Measurements from ENCODE around the gene NUDT2.
A peak's percentile ranks its signal among the peaks of the same experiment; 100 is the strongest.

NUDT2 gene

DNA sequence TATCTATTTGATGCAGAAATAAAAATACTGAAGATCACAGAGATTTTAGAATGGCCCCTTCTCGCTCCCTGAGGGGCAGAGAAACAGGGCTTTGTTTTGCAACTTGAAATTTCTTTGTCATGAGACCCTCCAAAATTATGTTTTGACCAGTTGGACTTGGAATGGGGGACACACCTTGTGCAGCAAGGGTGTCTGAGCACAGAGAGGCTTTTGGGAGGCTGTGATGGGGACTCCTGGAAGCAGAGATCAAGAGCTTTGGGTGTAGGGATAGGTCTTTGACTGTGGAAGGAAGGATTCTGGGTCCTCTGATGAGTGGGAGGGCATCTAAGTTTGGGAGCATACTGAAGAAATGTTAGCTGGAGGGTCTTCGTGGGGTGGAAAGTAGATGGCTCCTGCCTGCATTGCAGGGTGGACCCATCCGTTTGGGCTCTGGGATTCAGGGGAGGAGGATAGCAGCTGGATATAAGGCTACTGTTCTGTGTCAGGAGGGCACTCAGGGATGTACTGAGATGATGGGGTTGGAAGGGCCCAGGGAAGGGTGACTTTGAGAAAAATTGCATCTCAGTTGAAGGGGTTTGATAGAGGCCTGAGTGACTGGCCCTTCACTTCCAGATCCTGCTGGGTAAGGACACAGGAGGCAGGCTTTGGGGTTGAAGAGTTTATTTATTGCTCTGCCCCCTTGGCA lies 49.1 kb downstream of the NUDT2 start:
- Histone ChIP-seq H3K4me1 (ENCODE audit: control insufficient read depth, insufficient read depth, low read length) (peaks cover 24% of the 10 kb centered on the region), H3K9me3 (ENCODE audit: control insufficient read depth, insufficient read depth, low read length) (no peaks in the 10 kb centered on the region), H3K9ac (ENCODE audit: low read depth, low read length) (no peak overlapping the region), H3K36me3 (ENCODE audit: control insufficient read depth, insufficient read depth, low read length) (no peaks in the 10 kb centered on the region), H3K4me3 (ENCODE audit: low read depth, low read length) (no peak overlapping the region), H3K27ac (ENCODE audit: low read depth, low read length) (no peak overlapping the region), H3K27me3 (ENCODE audit: control insufficient read depth, insufficient read depth, low read length) (peaks cover 40% of the 10 kb centered on the region)

DNA sequence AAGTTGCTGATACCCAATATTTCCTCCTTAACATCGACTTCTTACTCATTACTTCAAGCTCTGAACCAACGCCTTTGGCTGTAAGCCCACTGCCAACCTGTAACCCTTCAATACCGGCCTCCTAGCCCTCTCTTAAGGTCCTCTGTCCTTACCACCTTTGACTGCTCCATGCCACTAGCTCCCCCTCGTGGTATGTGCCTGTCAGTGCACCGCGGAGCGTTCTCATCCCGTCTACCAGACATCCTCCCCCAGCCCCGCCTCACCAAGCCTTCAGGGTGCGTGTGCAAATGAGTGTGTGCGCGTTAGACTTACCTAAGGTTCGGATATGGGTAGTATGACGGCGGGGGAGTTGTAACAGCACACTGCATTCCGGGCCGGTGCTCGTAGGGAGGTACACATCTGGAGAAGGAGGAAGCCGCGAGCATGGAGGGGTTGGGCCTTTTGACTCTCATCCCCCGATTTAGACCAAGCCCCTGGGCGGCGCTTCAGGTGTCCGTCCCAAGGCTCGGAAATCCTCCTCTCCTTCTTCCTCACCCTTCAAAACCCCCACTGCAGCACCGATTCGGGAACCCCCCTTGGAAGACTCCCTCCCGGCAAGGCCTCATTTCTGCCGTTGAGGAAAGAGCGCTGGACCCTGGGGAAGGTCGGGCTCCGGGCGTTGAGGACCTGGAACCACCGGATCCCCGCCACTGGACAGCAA lies 50.1 kb downstream of the NUDT2 start:
- Histone ChIP-seq H3K9ac (ENCODE audit: low read depth, low read length) (no peak overlapping the region), H3K4me3 (ENCODE audit: low read depth, low read length) (peak overlapping the region; percentile 82), H3K9me3 (ENCODE audit: control insufficient read depth, insufficient read depth, low read length) (no peaks in the 10 kb centered on the region), H3K36me3 (ENCODE audit: control insufficient read depth, insufficient read depth, low read length) (no peaks in the 10 kb centered on the region), H3K27me3 (ENCODE audit: control insufficient read depth, insufficient read depth, low read length) (peaks cover 40% of the 10 kb centered on the region), H3K27ac (ENCODE audit: low read depth, low read length) (no peak overlapping the region), H3K4me1 (ENCODE audit: control insufficient read depth, insufficient read depth, low read length) (peaks cover 24% of the 10 kb centered on the region)

DNA sequence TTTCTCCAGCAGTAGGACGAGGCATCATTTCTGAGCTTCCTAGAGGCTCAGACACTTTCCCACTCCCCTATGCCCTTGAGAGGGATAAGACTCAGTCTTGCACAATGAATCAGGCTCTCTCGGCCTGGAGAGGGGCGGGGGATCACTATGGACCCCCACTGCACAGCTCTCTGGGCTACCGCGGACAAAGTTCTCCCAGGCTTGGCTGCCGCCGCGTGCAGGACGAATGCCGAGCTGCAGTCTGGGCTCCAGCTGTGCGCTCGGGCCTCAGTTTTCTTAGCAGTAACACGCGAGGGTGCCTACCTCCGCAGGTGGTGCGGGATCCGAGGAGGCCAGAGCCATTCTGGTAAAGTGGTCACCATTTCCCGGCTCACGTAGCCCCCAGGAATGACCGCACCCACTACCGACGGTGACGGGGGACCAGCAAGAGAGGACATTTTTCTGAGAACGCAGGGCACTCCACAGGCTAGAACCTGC lies 50.7 kb downstream of the NUDT2 start:
- no peak overlapping the region for H3K9ac ChIP-seq (ENCODE audit: low read depth, low read length)
- H3K4me3 ChIP-seq (ENCODE audit: low read depth, low read length), result peak overlapping the region; percentile 82
- H3K4me1 ChIP-seq (ENCODE audit: control insufficient read depth, insufficient read depth, low read length), result peaks cover 20% of the 10 kb centered on the region
- peaks cover 40% of the 10 kb centered on the region for H3K27me3 ChIP-seq (ENCODE audit: control insufficient read depth, insufficient read depth, low read length)
- no peaks in the 10 kb centered on the region for H3K9me3 ChIP-seq (ENCODE audit: control insufficient read depth, insufficient read depth, low read length)
- no peaks in the 10 kb centered on the region for H3K36me3 ChIP-seq (ENCODE audit: control insufficient read depth, insufficient read depth, low read length)
- H3K27ac ChIP-seq (ENCODE audit: low read depth, low read length), result no peak overlapping the region

DNA sequence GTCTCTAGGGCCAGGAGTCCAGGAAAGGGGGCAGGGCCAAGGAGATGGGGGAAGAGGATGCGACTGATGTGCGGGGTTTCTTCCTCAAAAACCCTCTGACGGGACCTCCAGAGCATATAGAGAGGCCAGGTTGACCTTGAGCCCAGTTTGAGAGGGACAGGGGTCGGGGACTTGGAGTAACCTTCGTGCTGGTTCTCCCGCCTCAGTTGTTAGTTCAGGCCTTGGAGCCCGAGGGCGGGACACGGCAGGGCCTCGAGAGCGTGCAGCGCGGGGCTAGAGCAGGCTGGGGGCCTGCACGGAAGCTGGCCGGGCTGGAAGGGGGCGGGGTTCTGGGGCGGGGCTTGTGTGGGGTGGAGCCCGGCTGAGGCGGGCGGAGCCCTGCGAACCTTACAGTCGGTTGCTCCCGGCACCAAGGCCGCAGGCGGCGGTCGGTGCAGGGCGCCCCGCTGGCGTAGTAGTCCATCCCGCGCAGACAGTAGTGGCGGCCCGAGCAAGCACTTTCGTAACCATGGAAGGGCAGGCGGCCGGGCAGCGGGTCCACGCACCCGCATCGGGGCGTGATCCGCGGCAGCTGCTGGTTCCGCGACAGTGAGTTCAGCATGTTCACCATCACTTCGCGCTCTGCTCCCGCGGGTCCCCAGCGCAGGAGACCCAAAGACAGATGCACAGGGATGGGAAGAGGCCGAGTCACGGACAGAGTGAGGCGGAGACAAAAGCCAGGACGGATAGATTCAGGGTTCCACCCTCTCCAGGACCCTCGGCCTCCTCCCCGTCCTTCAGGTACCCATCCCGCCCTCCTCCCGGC lies 51.3 kb downstream of the NUDT2 start:
- no peaks in the 10 kb centered on the region for H3K36me3 ChIP-seq (ENCODE audit: control insufficient read depth, insufficient read depth, low read length)
- H3K9me3 ChIP-seq (ENCODE audit: control insufficient read depth, insufficient read depth, low read length), result no peaks in the 10 kb centered on the region
- 0 out of 2 replicates have a peak overlapping the region, but pooled peaks have one; percentile 18 for H3K9ac ChIP-seq (ENCODE audit: low read depth, low read length)
- no peak overlapping the region for H3K27ac ChIP-seq (ENCODE audit: low read depth, low read length)
- peaks cover 35% of the 10 kb centered on the region for H3K27me3 ChIP-seq (ENCODE audit: control insufficient read depth, insufficient read depth, low read length)
- peaks cover 15% of the 10 kb centered on the region; the same call in 1 of the 2 replicates for H3K4me1 ChIP-seq (ENCODE audit: control insufficient read depth, insufficient read depth, low read length)
- peak overlapping the region; percentile 82 for H3K4me3 ChIP-seq (ENCODE audit: low read depth, low read length)

DNA sequence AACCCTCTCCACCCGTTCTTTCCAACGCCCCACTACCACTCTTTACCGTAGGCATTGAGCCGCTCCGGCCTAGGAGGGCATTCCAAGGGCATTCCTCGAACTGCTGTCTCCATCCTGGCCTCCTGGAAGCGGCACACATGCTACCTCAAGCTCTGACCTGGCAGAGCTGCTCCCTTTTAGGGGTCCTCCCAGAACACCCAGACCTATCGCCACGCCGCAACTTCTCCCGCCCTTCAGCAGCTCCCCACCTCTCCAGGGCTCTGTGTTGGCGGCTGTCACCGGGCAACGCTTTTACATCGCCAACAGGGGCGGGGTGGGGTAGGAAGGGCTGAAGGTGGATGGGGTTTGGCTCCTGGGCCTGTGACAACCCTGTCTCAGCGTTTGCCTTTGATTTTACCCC lies 52.0 kb downstream of the NUDT2 start:
- H3K4me1 ChIP-seq (ENCODE audit: control insufficient read depth, insufficient read depth, low read length), result peaks cover 11% of the 10 kb centered on the region; the same call in 1 of the 2 replicates
- H3K36me3 ChIP-seq (ENCODE audit: control insufficient read depth, insufficient read depth, low read length), result no peaks in the 10 kb centered on the region
- peaks cover 32% of the 10 kb centered on the region for H3K27me3 ChIP-seq (ENCODE audit: control insufficient read depth, insufficient read depth, low read length)
- no peaks in the 10 kb centered on the region for H3K9me3 ChIP-seq (ENCODE audit: control insufficient read depth, insufficient read depth, low read length)
- H3K9ac ChIP-seq (ENCODE audit: low read depth, low read length), result 0 out of 2 replicates have a peak overlapping the region, but pooled peaks have one; percentile 18
- peak overlapping the region; percentile 82 for H3K4me3 ChIP-seq (ENCODE audit: low read depth, low read length)
- no peak overlapping the region for H3K27ac ChIP-seq (ENCODE audit: low read depth, low read length)

DNA sequence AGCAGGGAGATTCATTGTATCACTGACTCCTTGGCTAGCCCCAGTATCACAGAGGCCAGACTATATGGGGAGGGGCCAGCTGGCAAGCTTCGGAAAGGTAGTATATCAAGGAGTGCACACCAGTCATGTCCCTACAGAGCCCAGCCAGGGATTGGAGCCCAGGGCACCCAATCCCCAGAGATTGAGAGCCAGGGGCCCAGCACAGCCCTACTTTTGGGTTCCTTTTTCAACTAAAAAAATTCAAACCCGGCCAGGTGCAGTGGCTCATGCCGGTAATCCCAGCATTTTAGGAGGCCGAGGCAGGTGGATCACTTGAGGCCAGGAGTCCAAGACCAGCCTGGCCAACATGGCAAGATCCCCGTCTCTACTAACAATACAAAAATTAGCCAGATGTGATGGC lies 52.7 kb downstream of the NUDT2 start:
- Histone ChIP-seq H3K4me1 (ENCODE audit: control insufficient read depth, insufficient read depth, low read length) (peaks cover 11% of the 10 kb centered on the region; the same call in 1 of the 2 replicates), H3K36me3 (ENCODE audit: control insufficient read depth, insufficient read depth, low read length) (no peaks in the 10 kb centered on the region), H3K27me3 (ENCODE audit: control insufficient read depth, insufficient read depth, low read length) (peaks cover 32% of the 10 kb centered on the region), H3K4me3 (ENCODE audit: low read depth, low read length) (no peak overlapping the region), H3K27ac (ENCODE audit: low read depth, low read length) (no peak overlapping the region), H3K9me3 (ENCODE audit: control insufficient read depth, insufficient read depth, low read length) (no peaks in the 10 kb centered on the region), H3K9ac (ENCODE audit: low read depth, low read length) (no peak overlapping the region)

DNA sequence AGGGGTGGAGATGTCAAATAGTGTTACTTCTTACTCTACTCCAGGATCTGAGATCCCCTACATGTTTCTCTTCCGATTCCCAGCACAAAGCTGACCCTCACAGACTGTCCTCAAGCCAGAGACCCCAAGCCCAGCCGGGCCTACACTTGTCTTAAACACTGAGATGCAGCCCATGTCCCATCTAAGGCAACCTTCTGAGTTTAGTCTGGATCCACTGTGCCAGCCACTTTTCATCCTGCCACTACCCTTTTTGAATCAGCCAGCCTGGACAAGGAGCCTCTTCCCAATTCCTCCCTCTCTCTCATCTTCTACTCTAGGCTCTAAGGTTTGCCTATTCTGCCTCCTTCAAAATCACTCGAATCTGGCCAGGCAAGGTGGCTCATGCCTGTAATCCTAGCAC lies 53.5 kb downstream of the NUDT2 start:
- H3K4me1 ChIP-seq (ENCODE audit: control insufficient read depth, insufficient read depth, low read length), result peaks cover 11% of the 10 kb centered on the region; the same call in 1 of the 2 replicates
- H3K9ac ChIP-seq (ENCODE audit: low read depth, low read length), result no peak overlapping the region
- peaks cover 32% of the 10 kb centered on the region for H3K27me3 ChIP-seq (ENCODE audit: control insufficient read depth, insufficient read depth, low read length)
- H3K27ac ChIP-seq (ENCODE audit: low read depth, low read length), result no peak overlapping the region
- H3K4me3 ChIP-seq (ENCODE audit: low read depth, low read length), result no peak overlapping the region
- no peaks in the 10 kb centered on the region for H3K36me3 ChIP-seq (ENCODE audit: control insufficient read depth, insufficient read depth, low read length)
- no peaks in the 10 kb centered on the region for H3K9me3 ChIP-seq (ENCODE audit: control insufficient read depth, insufficient read depth, low read length)

DNA sequence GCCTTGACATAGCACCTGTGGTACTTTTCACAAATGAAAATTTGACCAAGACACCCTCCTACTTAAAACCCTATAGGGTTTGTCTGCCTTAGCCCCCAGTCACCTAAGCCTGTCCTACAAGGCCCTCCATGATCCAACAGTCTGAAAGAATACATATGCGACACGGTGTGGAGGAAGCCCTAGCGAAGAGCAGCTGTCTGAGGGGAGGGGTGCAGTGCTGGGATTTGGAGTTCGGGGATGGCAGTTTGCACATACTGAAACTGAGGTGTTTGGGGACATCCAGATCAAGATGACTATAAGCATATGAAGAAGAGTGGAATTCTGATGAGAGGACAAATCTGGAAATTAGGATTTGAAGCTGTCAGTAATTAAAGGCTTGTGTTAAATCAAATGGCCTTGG lies 54.5 kb downstream of the NUDT2 start:
- no peak overlapping the region for H3K4me3 ChIP-seq (ENCODE audit: low read depth, low read length)
- no peaks in the 10 kb centered on the region for H3K9me3 ChIP-seq (ENCODE audit: control insufficient read depth, insufficient read depth, low read length)
- H3K9ac ChIP-seq (ENCODE audit: low read depth, low read length), result no peak overlapping the region
- H3K36me3 ChIP-seq (ENCODE audit: control insufficient read depth, insufficient read depth, low read length), result no peaks in the 10 kb centered on the region
- H3K27me3 ChIP-seq (ENCODE audit: control insufficient read depth, insufficient read depth, low read length), result peaks cover 32% of the 10 kb centered on the region
- H3K27ac ChIP-seq (ENCODE audit: low read depth, low read length), result no peak overlapping the region
- H3K4me1 ChIP-seq (ENCODE audit: control insufficient read depth, insufficient read depth, low read length), result peaks cover 11% of the 10 kb centered on the region; the same call in 1 of the 2 replicates

DNA sequence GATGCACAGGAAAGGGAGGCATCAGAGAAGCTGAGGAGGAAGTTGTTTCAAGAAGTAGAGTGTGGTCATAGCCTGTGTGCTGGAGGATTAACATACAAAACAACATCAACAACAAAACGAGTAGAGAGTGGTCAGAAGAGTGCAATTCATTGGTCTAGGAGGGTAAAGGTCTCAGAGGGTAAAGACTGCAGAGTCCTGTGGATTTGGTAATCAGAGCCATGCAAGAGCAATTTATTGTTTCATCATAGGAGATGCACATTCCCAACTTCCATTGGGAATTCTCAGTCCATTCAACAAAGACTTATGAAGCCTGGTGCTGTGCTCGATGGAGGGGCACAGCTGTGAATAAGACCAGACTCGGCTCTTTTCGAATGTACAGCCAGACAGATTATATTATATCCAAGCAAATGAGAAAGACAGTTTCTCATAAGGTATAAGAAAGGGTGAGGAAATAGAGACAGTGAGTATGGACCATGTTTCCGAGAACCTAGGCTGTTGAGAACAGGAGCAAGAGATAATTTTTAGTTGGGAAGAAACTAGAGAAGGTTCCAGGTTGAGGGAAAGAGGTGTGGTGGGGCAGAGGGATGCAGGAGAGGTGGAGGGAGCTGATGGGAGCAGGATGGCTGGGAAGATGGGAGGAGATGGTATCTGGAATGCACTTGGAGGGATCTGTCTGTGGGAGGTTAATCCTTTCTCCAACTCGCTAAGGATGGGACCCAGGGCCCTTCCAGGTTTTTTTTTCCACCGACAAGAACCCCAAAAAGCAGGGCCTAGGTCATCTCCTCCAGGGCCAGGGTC lies 55.2 kb downstream of the NUDT2 start:
- Histone ChIP-seq H3K9ac (ENCODE audit: low read depth, low read length) (no peak overlapping the region), H3K27ac (ENCODE audit: low read depth, low read length) (no peak overlapping the region), H3K9me3 (ENCODE audit: control insufficient read depth, insufficient read depth, low read length) (no peaks in the 10 kb centered on the region), H3K36me3 (ENCODE audit: control insufficient read depth, insufficient read depth, low read length) (no peaks in the 10 kb centered on the region), H3K27me3 (ENCODE audit: control insufficient read depth, insufficient read depth, low read length) (peaks cover 32% of the 10 kb centered on the region), H3K4me1 (ENCODE audit: control insufficient read depth, insufficient read depth, low read length) (peaks cover 11% of the 10 kb centered on the region; the same call in 1 of the 2 replicates), H3K4me3 (ENCODE audit: low read depth, low read length) (no peak overlapping the region)

DNA sequence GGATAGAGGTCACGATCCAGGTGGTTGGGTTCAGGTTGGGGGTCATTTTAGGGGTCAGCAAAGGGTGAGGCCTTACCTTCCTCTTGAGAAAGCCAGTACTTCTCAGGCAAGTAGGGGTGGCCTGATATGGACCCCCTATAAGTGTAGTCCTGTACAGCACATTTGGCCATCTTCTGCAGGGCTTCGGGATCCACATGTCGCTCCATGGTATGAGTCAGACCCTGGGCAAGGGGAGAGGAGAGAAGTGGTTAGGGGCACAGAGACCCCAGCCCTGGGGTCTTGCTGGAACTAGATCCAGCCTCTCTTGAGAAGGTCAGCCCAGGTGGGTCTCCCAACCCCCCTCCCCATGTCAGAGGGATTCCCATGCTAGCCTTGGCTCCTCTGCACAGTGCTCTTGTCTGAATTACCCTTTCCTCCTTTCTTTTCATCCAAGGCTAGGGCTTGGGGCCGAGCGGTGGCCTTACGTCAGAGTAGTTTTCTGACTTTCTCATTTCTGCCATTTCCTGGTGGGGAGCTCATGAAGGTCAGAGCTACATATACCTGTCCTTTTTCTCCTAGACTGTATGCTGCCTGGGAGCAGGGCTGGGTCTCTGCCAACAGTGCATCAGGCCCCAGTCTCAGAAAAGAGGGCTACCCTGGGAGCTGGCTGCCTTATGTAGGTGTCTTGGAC lies 56.3 kb downstream of the NUDT2 start:
- no peak overlapping the region for H3K4me3 ChIP-seq (ENCODE audit: low read depth, low read length)
- H3K9ac ChIP-seq (ENCODE audit: low read depth, low read length), result no peak overlapping the region
- no peak overlapping the region for H3K27ac ChIP-seq (ENCODE audit: low read depth, low read length)
- H3K4me1 ChIP-seq (ENCODE audit: control insufficient read depth, insufficient read depth, low read length), result 0 out of 2 replicates have a peak, but pooled peaks cover 5% of the 10 kb centered on the region
- no peaks in the 10 kb centered on the region for H3K9me3 ChIP-seq (ENCODE audit: control insufficient read depth, insufficient read depth, low read length)
- no peaks in the 10 kb centered on the region for H3K36me3 ChIP-seq (ENCODE audit: control insufficient read depth, insufficient read depth, low read length)
- H3K27me3 ChIP-seq (ENCODE audit: control insufficient read depth, insufficient read depth, low read length), result peaks cover 22% of the 10 kb centered on the region
